HG03159 (cell line): Measurements from ENCODE around the gene RGMA.
A peak's percentile ranks its signal among the peaks of the same experiment; 100 is the strongest.

Experiments
- ATAC-seq: cut with Tn5 transposase; IDR thresholded peaks from one replicate; pipeline ENCODE4 v1.9.1; 2021; ENCODE audit warnings: mild to moderate bottlenecking, moderate library complexity; ENCODE audit not compliant: unreplicated experiment

The RGMA gene

DNA sequence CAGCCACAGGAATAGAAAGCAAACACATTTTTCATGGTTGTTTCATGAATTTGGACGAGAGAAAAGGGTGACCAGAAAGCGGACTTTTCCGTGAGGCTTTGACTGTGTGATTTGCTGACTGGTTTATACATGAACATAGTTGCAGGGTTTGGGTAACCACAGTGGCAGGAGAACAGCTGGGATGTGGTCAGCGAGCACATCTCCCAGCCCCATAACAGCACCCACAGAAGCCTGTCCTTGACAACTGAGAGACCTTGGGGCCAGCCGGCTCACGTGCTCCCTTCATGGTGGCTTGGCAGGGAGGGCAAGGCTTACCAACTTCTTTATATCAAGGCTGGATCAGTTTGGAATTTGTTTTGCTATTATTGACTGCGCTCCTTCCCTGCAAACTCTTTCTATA lies 13.2 kb upstream of the RGMA start:
- no peak for ATAC-seq

DNA sequence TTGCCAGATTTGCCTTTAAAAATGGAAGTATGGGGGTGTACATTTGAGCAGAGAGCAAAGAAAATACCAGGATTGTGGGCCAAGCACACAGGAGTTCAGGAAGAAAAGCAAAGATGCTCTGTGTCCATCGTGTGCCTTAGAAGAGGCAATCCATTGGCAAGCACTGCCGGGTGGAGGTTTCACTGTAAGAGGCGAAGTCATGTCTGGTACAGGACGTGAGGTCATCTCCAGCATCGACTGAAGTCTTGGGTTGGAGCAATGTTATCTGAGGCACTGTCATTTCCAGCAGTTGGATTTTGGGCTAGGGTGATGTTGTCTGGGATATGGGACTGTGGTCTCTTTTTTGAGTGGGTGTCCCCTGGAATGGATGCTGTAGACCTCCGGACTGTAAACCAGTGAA lies 4.8 kb upstream of the RGMA start:
- ATAC-seq, result no peak

DNA sequence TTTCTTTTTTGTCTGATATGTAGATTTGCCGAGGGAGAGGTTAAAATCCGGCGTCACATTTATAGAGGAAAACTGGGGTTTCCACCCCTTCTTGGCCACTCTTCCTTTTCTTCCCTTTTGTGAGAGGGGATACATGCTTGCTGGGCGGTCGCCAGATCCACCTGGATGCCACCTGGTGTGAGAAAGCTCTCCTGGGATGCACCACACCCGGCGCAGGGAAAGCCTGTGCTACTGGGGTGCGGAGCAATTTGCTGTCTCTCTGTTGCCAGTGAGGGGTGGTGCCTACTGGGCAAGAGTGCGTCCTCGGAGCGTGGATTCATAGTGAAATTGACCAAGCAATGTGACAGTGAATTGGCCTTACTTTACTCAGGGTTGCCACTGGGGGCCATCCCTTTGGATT lies 2.5 kb upstream of the RGMA start:
- ATAC-seq, result no peak

DNA sequence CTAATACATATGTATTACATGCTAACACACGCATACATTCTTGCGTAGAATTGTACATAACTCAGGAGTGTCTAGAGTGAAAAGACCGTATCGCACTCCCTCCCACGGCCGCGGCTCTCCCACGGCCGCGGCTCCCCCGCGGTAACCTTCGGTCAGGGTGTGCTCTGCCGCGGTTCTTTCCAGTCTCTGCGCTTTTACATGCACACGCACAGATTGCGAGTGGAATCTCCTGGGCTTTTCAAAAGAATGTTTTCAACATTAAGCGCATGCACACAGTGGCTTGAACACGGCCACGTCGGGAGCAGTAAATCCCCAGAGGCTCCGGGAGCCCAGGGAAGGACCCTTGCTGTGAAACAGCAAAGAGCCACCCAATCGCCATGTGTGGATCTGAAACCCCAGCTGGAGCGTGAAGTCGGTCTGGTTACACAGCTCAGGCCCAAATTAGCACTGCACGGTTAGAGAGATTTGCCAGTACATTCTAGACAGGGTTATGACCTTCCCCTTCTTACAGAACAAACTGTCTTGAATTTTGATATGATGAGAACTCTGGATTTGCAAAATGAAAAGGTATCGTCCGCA lies 805 bp upstream of the RGMA start:
- no peak for ATAC-seq

- peak; percentile 23 for ATAC-seq
These were observed 621 bp downstream of the RGMA start for GRCh38 chr15:93088200-93088980.

- ATAC-seq, result peak; percentile 66
These were observed 1.2 kb downstream of the RGMA start for GRCh38 chr15:93087825-93088199.

GRCh38 chr15:93086791-93087190 lies 2.2 kb downstream of the RGMA start:
- ATAC-seq, result no peak

DNA sequence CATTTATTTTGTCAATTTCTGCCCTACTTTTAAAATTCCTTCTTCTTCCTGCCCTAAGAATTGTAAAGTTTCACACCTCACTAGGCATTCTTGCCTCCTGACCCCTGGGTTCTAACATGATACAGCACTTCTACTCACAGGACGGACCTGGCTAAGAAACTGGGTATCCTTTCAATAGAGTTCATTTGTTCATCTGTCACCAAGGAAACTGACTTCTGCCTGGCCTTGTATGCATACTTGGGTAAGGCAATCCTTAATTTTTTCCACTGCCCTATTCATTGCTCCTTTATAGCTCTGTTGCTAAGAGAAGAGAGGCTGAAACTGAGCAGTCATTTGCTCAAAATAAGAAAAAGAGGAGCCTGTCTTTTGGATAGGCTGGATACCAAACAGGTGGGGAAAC lies 3.3 kb downstream of the RGMA start:
- ATAC-seq, result no peak

- ATAC-seq, result no peak
These were observed 6.2 kb downstream of the RGMA start for GRCh38 chr15:93082861-93083260.

GRCh38 chr15:93081399-93081798 lies 7.6 kb downstream of the RGMA start:
- no peak for ATAC-seq

- ATAC-seq, result no peak
These were observed 8.6 kb downstream of the RGMA start for GRCh38 chr15:93080451-93080850.

DNA sequence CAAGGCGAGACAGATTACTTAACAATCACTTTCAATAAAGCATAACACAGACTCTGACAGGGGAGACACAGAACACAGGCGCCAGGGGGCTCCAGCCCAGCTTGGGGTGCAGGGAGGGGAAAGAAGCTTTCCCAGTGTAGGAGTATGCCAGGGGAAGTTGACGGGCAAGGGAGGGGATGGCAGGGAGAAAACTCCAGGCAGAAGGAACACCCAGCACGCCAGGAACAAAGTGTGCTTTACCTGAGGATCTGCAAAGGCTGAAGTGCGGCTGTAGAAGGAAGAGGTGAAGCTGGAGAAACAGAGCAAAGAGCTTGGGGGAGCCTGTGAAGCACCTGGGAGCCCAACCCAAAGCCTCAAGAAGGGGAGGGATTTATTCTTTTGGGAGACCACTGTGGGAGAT lies 12.1 kb downstream of the RGMA start:
- ATAC-seq, result no peak

- ATAC-seq, result no peak
These were observed 12.8 kb downstream of the RGMA start for GRCh38 chr15:93076217-93076616.

GRCh38 chr15:93074599-93074998 lies 14.4 kb downstream of the RGMA start:
- no peak for ATAC-seq

- no peak for ATAC-seq
These were observed 15.5 kb downstream of the RGMA start for GRCh38 chr15:93073465-93073952.

DNA sequence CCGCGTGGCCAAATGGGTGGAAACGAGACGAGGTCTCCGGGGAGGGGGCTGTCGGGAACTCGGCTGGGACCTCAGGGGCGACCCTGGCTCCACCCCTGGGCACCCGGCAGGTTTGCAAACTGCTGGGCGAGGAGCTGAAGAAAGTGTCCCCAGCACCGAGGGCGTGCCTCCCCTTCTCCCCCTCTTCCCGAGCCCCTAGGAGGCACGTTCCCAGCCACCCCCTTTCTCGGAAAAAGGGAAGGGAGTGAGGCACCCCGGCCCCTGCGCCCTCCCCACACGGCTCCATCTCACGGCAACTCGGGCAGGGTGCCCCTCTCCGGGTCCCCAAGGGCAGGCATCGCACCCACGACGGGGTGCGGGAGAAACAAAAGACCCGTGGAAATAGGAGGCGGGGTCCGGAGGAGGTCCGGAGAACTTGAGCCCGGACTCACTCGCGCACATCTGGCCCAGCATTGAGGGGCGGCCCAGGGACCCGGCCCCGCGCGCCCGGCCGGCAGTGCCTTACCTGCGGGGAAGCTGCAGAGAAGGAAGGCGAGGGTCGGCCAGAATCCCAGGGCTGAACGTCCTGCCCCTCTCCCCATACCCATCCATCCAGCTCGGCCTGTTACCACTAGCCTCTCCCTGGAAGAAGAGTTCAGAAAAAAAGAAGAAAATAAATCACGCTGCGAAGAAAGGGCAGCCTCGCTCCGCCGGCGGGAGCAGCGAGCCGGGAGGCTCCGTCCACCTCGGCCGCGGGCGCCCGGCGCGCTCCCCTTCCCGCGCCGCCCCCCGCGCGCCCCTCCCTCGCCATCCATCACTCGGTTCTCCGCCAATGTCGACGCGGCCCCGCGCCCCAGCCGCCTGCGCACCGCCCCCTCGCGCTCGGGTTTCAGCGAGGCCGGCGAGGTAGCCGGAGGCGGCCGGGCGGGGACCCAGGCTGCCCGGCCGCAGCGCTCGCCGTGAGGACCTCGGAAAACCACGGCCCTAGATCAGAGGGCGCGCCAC lies 16.3 kb downstream of the RGMA start:
- no peak for ATAC-seq

GRCh38 chr15:93072011-93072410 lies 17.0 kb downstream of the RGMA start:
- ATAC-seq, result no peak

DNA sequence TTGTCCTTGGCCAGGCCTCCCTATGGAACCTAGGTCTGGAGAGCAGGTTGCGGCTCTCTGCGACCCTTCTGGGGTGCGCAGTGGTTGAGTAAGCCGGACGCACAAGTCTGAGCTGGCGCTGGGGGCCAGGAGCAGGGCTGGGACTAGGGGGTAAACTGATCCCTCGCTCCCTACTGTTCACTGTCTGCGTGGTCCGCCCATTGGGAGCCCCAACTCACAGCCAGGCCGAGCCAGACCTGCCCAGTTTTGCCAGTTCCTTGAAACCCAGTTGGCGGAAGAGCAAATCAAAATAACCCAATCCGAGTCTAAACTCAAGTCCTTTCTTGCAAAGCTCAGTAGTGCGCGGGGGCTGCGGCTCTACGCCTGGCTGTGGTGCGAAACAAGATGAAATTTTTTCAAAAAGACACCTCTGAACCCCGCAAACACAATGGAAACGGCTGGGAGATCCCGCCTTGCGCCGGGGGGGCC lies 17.5 kb downstream of the RGMA start:
- no peak for ATAC-seq

- ATAC-seq, result no peak
These were observed 18.3 kb downstream of the RGMA start for GRCh38 chr15:93070551-93071296.

DNA sequence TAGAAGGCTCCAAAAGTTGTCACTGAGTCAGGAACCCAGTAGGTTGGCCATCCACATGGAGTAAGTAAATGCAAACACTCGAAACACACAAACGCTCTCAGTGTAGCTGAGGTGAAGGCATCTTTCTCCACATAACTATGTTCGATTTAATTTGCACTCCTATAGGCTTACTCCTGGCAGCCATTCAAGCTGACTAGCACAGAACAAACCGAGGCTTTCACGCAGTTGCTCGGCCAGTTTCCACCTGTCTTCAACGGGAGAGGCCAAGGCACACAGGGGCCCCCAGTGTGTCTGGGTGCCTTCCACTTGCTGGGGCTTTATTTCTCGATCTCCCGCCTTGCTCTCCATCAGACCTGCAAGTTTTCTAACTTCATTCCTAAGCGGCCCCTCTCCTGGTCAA lies 18.9 kb downstream of the RGMA start:
- no peak for ATAC-seq
